ENCODE data around the gene SUPT7L.
A peak's percentile ranks its signal among the peaks of the same experiment; 100 is the strongest.
"Not testable (repeated sequence)": the region's sequence is repeated elsewhere in the genome, so short reads cannot be mapped to it uniquely, and the experiment has no call there.

The SUPT7L gene

DNA sequence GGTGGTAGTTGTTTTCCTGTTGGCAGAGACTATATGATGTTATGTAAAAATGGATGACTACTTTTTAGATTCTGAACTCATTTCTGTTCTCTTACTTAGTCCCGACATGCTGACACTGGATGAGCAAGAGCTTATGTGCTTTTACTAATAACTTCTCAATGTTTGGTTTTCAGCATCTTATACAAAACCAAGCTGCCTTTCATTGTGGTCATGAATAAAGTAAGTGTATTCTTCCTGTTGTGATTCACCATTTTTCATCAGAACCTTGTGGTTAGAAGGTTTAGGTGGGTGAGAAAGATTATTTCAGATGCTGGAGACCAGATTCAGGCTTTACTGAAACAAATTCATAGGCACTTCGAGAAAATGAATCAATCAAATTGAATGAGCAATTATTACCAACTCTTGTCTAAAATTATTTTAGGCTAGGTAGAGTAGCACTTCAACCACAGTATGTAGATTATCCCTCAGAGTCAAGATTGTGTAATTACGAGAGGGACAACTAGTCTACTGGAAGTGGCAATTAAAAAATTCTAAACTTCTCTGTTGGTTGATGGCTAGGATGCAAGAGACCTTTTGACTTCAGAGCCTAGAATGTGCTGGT lies 25.3 kb downstream of the SUPT7L start:
- no peak overlapping the region for H3K27ac ChIP-seq
- TF ChIP-seq, protein P1, sequence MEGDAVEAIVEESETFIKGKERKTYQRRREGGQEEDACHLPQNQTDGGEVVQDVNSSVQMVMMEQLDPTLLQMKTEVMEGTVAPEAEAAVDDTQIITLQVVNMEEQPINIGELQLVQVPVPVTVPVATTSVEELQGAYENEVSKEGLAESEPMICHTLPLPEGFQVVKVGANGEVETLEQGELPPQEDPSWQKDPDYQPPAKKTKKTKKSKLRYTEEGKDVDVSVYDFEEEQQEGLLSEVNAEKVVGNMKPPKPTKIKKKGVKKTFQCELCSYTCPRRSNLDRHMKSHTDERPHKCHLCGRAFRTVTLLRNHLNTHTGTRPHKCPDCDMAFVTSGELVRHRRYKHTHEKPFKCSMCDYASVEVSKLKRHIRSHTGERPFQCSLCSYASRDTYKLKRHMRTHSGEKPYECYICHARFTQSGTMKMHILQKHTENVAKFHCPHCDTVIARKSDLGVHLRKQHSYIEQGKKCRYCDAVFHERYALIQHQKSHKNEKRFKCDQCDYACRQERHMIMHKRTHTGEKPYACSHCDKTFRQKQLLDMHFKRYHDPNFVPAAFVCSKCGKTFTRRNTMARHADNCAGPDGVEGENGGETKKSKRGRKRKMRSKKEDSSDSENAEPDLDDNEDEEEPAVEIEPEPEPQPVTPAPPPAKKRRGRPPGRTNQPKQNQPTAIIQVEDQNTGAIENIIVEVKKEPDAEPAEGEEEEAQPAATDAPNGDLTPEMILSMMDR (conservative IDR thresholded peaks at IDR 0.05), result no peak
- no peak for TF ChIP-seq ZFX (IDR thresholded peaks at IDR 0.05)

DNA sequence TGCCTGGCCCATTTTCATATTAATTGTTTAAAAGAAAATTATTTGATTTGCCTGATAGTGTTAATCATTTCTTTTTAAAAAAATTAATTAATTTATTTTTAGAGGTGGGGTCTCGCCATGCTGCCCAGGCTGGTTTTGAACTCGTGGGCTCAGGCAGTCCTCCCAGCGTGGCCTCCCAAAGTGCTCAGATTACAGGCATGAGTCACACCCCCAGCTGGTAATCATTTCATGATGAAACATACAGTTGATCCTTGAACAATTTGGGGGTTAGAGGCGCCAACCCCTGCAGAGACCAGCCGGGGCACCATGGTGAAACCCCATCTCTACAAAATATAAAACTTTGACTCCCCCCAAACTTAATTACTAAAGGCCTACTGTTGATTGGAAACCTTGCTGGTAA lies 26.6 kb downstream of the SUPT7L start:
- no peak overlapping the region for H3K27ac ChIP-seq
- TF ChIP-seq ZFX (IDR thresholded peaks at IDR 0.05), result no peak

DNA sequence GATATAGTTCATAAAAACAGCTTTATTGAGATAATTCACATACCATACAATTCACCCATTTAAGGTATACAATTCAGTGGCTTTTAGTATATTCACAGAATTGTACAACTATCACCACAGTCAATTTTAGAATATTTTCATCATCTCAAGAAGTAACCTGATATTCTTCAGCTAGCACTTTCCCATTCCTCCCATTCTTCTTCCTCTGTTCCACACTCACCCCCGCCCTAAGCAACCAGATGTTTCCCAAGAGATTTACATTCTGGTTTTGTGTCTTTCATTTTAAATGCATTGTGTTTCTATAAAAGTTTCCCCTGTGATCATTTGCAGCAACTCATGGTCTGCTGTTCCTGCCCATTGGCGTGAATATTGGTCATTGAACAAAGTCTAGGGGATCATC lies 29.1 kb downstream of the SUPT7L start:
- no peak overlapping the region for H3K27ac ChIP-seq
- TF ChIP-seq ZFX (IDR thresholded peaks at IDR 0.05), result no peak
- TF ChIP-seq, protein P1 (conservative IDR thresholded peaks at IDR 0.05), result no peak

DNA sequence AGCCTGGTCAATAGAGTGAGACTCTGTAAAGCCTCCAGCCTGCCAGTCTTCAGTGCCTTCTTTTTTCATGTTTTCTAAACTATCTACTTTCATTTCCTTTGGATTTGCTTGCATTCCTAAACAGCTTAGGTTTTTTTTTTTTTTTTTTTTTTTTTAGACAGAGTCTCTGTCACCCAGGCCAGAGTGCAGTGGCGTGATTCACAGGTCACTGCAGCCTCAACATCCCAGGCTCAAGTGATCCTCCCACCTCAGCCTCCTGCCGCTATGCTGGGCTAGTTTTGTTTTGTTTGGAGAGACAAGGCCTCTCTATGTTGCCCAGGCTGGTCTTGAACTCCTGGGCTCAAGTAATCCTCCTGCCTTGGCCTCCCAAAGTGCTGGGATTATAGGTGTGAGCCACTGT lies 33.2 kb downstream of the SUPT7L start:
- H3K27ac ChIP-seq, result not testable (repeated sequence)

DNA sequence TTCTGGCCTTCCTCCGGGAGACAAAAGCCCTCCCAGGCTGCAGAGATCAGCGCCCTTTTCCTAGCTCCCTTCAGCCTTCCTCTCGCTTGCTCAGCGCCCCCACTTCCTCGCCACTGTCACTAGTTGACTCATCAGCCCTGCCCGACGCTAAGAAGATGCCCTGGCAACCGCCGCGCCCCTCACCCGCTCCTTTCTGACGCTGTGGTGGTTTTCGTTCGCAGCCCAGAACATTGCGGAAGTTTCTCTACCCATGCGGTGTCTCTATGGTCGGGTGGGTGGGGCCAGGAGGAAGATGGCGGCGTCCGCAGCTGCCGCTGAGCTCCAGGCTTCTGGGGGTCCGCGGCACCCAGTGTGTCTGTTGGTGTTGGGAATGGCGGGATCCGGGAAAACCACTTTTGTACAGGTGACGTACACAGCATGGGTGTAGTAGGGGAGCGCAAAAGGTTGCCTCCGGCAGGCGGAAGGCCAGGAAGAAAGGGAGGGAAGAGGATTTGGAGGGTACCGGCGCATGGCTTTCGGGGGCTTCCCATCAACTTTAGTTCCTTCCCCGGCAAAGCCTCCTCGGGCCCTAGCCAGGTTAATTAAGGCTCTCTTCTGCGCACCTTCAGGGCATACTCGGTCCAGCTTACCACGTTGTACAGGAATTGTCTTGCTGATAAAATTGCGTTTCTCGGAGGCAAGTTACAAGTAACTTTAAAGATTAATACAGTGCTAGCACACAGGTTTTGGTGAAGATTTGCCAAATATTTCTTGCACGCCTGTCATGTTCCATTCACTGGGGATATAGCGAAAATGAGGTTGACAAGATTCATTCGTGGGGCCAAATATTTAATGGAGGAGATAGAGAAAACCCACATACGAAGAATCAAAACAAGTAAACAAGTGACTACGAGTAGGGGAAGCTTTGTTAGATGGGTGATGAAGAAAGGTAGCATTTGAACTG lies 34.4 kb downstream of the SUPT7L start, which contains the start of the genes CCDC121 and GPN1:
TSS of gene CCDC121 (minus strand) at position 246 of the 943 bp plus-strand sequence. CDS start 1,213 bp downstream, outside the sequence.
TSS of gene GPN1 (plus strand) at position 284 of the 943 bp plus-strand sequence. CDS start at position 293, 9 bp downstream.
- TF ChIP-seq ZFX (IDR thresholded peaks at IDR 0.05), result no peak
- TF ChIP-seq, protein P1 (conservative IDR thresholded peaks at IDR 0.05), result no peak
- peak within 1 kb of the TSS; percentile 88 for H3K27ac ChIP-seq

DNA sequence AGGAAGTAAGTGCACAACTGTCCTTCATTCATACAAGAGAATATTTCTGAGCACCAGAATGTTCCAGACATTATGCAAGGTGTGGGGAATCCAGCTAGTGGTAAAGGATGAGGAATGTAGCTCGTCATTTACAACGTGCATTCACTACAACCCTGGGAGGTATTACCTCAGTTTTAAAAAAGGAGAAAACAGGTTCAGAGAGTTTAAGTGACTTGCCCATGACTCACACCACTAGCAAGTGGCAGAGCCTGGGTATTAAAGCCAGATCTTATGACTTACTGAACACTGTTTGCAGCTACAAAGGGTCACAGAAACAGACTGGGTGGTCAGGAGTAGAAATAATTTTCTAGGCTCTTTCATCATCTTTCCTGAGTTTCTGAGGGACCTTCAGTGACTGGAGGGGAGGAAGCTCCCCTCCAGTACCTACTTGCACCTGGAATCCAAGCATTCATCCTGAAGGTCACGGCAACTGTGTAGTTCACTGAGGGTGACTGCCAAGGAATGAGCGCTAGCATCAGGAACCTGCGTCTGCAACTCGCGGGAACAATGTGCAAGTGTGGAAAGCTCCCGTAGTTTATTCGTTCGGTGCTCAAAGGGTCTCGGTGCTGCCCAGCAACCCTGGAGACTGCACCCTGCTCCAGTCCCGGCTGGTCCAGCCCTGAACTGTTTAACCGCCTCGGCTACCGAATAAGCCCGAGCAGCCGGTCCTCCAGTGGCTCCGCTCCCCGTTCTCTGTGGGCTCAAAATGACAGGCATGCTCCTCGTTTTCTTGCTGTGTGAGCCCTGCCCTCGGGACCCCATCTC lies 35.2 kb downstream of the SUPT7L start:
- TF ChIP-seq, protein P1 (conservative IDR thresholded peaks at IDR 0.05), result no peak
- TF ChIP-seq ZFX (IDR thresholded peaks at IDR 0.05), result no peak
- peak overlapping the region; percentile 88 for H3K27ac ChIP-seq

DNA sequence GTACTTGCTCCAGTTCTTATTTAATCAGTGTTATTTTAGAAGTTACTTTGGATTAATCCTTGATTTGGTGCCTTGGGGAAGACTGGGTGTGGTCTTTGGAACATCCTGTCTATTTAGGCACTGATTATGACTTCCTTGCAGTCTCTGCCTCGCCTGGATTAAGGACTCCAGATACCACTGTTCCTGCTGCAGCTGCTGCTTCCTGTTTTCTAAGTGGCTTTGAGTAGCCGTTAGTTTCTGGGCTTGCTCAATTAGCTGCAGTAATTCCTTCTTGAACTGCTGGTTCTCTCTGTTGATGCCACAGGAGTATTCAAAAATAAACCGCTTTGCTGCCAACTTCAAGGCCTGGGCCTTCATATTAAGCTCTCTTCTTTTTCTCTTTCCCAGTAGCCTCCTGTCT lies 36.5 kb downstream of the SUPT7L start:
- not testable (repeated sequence) for H3K27ac ChIP-seq

DNA sequence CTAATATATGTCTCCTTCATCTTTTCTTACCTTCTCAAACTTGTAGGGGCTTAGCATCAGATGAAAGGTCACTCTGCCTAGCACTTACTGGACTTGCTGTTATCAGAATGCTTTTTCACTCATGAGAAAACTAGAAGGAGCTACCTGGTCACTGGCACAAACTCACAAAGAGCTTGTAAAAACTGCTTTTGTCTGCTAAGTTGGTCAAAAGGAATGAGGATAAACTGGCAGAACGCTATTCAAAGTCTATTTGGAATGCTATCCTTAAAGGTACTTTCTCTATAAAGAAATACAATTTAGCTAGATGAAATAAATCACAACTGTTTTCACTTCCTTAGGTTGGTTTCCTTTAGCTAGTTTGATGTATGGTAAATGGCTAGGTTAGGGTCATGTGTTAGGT lies 37.1 kb downstream of the SUPT7L start:
- not testable (repeated sequence) for H3K27ac ChIP-seq

DNA sequence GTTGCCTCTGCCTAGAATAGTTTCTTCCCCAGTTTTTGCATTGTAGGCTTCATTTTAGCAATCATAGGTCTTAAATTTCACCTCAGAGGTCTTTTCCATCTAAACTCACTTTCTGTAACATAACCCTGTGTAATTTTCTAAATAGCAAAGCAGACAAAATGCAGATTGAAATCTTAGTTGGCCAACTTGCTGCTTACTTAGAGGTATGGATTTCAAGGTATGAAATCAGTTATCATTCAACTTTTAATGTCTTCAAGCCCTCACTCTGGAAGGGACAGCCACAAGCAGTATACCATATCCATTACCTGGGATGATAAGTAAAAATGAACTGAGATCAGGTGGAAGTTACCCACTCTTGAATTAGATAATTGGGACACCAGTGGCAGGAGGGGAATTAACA lies 38.5 kb downstream of the SUPT7L start:
- no peak overlapping the region for H3K27ac ChIP-seq
- no peak for TF ChIP-seq ZFX (IDR thresholded peaks at IDR 0.05)
- TF ChIP-seq, protein P1 (conservative IDR thresholded peaks at IDR 0.05), result no peak
